Upper lobe of right lung (tissue), 1 donor: Measurements from ENCODE around the gene ETV5. TPM values are rescaled to one million over a fixed set of nuclear protein-coding genes. Genes with fewer than 3 reads are reported as not detected.

Experiments used
- ATAC-seq: fragments of 200-7000 bp; cut with Tn5 transposase; one replicate; pipeline ENCODE4 v1.9.1; 2020; ENCODE audit warnings: mild to moderate bottlenecking, moderate library complexity
- DNase-seq: peaks from one replicate; pipeline ENCODE4 v3.0.0-alpha.2; 2020
- H3K27ac ChIP-seq: fragments of 200-600 bp; one replicate; pipeline ENCODE4 v1.8.0; 2022
- H3K27me3 ChIP-seq: fragments of 200-600 bp; one replicate; pipeline ENCODE4 v1.8.0; 2022; ENCODE audit warnings: mild to moderate bottlenecking
- H3K36me3 ChIP-seq: fragments of 200-600 bp; one replicate; pipeline ENCODE4 v1.8.0; 2022
- H3K4me1 ChIP-seq: fragments of 200-600 bp; one replicate; pipeline ENCODE4 v1.8.0; 2022
- H3K4me3 ChIP-seq: fragments of 200-600 bp; one replicate; pipeline ENCODE4 v1.8.0; 2022; ENCODE audit warnings: mild to moderate bottlenecking
- H3K9me3 ChIP-seq: fragments of 200-600 bp; one replicate; pipeline ENCODE4 v1.8.0; 2022
- CTCF ChIP-seq: fragments of 200-600 bp; IDR thresholded peaks from one replicate; pipeline ENCODE4 v1.8.0; 2022; ENCODE audit warnings: antibody characterized with exemption
- intact Hi-C: fragments of 100-400 bp; cut with DNase I; formaldehyde crosslinking; loops from one replicate; pipeline ENCODE4 v1.11.0; 2022
- total RNA-seq: library from RNA; stranded (reverse); fragmentation: NEBNext Ultra II Directional; extraction: Animal tissue kit (Norgen Biotek cat#: 25700); gene quantifications from one replicate; pipeline ENCODE4 v1.2.1, GENCODE V29; 2021
- donor health status: DM: no; HTN: yes; CAD: no; lungs with severe emphysema.

Gene ETV5
- total RNA-seq, 1 donor from 2014 or later, result 56.3 TPM

GRCh38 chr3:186107215-186108105 lies 1.4 kb downstream of the ETV5 start:
- H3K9me3 ChIP-seq, result no peaks in the 10 kb centered on the region
- peaks cover 21% of the 10 kb centered on the region for H3K4me1 ChIP-seq
- peak overlapping the region; percentile 79 for H3K4me3 ChIP-seq
- peaks cover 4% of the 10 kb centered on the region for H3K36me3 ChIP-seq
- ATAC-seq (peak; percentile 3), DNase-seq (peak; percentile 84)
- peak overlapping the region; percentile 86 for H3K27ac ChIP-seq
- no peak for TF ChIP-seq CTCF
- peaks cover 6% of the 10 kb centered on the region for H3K27me3 ChIP-seq
- intact Hi-C loops, result no loop called here

- ATAC-seq (no peak), DNase-seq (no peak)
- H3K36me3 ChIP-seq, result peaks cover 4% of the 10 kb centered on the region
- H3K4me1 ChIP-seq, result peaks cover 16% of the 10 kb centered on the region
- H3K27me3 ChIP-seq, result no peaks in the 10 kb centered on the region
- no peak overlapping the region for H3K27ac ChIP-seq
- H3K4me3 ChIP-seq, result no peak overlapping the region
- H3K9me3 ChIP-seq, result no peaks in the 10 kb centered on the region
- TF ChIP-seq CTCF, result no peak
- intact Hi-C loops, result no loop called here
Observed at GRCh38 chr3:186105543-186105942, 3.3 kb downstream of the ETV5 start.

GRCh38 chr3:186102687-186103086 lies 6.2 kb downstream of the ETV5 start:
- H3K4me1 ChIP-seq, result peaks cover 28% of the 10 kb centered on the region
- no peak for ATAC-seq
- intact Hi-C loops, result no loop called here

GRCh38 chr3:186100398-186100797 lies 8.5 kb downstream of the ETV5 start:
- intact Hi-C loops, result no loop called here
- no peak for TF ChIP-seq CTCF
- H3K4me1 ChIP-seq, result peaks cover 34% of the 10 kb centered on the region
- H3K4me3 ChIP-seq, result no peak overlapping the region
- ATAC-seq, result no peak
- peaks cover 4% of the 10 kb centered on the region for H3K36me3 ChIP-seq
- no peak for DNase-seq
- H3K27me3 ChIP-seq, result no peaks in the 10 kb centered on the region
- no peaks in the 10 kb centered on the region for H3K9me3 ChIP-seq
- no peak overlapping the region for H3K27ac ChIP-seq

More at GRCh38 chr3:186102687-186103086, 6.2 kb downstream of the ETV5 start:
- no peak for TF ChIP-seq CTCF
- H3K27ac ChIP-seq, result no peak overlapping the region
- H3K36me3 ChIP-seq, result peaks cover 4% of the 10 kb centered on the region
- H3K9me3 ChIP-seq, result no peaks in the 10 kb centered on the region
- no peaks in the 10 kb centered on the region for H3K27me3 ChIP-seq
- H3K4me3 ChIP-seq, result no peak overlapping the region
- no peak for DNase-seq

DNA sequence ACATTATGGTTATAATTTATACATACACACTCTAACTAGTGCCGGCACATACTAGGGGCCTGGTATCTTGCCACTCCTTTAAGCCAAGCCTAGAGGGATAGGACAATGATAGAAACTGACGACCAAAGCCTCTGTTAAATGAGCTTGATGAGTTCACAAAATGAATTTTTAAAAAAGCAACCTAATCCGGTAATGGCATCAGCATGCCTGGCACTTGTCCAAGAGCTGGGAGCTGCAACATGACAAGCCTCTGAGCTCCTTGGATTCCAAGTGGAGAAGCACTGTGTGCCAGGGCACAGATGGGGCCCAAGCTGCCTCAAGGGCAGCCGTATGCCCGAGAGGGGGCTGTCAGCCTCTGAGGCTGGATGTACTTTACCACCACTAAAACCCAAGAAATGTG lies 9.7 kb downstream of the ETV5 start:
- H3K27ac ChIP-seq, result no peak overlapping the region
- TF ChIP-seq CTCF, result no peak
- peaks cover 32% of the 10 kb centered on the region for H3K4me1 ChIP-seq
- H3K4me3 ChIP-seq, result no peak overlapping the region
- peaks cover under 1% of the 10 kb centered on the region for H3K36me3 ChIP-seq
- H3K9me3 ChIP-seq, result no peaks in the 10 kb centered on the region
- ATAC-seq (no peak), DNase-seq (peak; percentile 69)
- intact Hi-C loops, result no loop called here
- H3K27me3 ChIP-seq, result no peaks in the 10 kb centered on the region
